ENCODE measurements around the gene ABCF1.
"Not testable (repeated sequence)": the region's sequence is repeated elsewhere in the genome, so short reads cannot be mapped to it uniquely, and the experiment has no call there.

Gene ABCF1

DNA sequence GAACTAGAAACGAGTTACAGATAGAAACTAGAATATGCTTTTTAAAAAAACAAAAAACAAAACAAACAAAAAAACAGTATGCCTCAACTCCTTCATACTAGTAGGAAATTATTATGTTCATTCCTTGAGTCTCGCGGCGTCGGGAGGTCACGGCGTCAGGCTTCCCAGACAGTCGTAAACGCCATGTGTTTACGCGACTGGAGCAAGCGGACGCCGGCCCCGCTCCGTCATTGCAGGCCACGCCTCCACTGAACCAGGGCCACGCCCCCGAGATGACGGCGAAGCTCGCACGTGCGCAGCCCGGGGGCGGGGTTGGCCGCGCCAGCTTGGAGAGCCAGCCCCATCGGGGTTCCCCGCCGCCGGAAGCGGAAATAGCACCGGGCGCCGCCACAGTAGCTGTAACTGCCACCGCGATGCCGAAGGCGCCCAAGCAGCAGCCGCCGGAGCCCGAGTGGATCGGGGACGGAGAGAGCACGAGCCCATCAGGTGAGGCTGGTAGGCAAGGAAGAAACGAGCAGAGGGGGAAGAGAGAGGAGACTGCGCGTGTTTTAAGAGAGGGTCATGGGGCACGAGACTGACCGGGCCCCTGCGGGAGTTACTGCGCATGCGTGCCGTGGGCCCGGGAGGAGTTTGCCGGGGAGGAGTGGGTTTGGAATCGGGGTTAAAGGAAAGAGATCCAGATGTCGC, at the start of gene ABCF1:
TSS of gene ABCF1 (plus strand) at position 368 of the 687 bp plus-strand sequence. CDS start at position 414, 46 bp downstream.
- DNase-seq = peak; percentile 97

DNA sequence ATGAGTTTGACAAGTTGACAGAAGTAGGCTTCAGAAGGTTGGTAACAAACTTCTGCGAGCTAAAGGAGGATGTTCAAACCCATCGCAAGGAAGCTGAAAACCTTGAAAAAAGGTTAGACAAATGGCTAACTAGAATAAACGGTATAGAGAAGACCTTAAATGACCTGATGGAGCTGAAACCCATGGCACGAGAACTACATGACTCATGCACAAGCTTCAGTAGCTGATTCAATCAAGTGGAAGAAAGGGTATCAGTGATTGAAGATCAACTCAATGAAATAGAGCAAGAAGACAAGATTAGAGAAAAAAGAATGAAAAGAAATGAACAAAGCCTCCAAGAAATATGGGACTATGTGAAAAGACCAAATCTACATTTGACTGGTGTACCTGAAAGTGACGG, 49.3 kb upstream of the ABCF1 start:
- not testable (repeated sequence) for DNase-seq

DNA sequence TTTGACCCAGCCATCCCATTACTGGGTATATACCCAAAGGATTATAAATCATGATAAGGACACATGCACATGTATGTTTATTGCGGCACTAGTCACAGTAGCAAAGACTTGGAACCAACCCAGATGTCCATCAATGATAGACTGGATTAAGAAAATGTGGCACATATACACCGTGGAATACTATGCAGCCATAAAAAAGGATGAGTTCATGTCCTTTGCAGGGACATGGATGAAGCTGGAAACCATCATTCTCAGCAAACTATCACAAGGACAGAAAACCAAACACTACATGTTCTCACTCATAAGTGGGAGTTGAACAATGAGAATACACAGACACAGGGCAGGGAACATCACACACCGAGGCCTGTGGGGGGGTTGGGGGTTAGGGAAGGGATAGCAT, 44.8 kb upstream of the ABCF1 start:
- DNase-seq = not testable (repeated sequence)

DNA sequence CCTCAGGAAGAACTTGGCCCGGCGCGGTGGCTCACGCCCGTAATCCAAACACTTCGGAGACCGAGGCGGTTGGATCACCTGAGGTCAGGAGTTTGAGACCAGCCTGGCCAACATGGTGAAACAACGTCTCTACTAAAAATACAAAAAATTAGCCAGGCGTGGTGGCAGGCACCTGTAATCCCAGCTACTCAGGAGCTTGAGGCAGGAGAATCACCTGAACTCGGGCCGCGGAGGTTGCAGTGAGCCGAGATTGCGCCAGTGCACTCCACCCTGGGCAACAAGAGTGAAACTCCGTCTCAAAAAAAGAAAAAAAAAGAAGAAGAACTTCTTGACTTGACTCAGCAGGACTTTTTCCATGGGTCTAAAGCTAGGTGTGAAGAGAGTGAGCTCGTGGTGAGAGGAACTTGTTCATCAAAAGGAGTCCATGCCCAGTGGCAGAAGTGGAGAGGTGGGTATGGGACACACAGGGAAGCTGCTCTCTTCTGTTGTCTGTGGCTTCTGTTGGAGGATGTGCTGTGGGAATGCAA, 41.8 kb upstream of the ABCF1 start:
- not testable (repeated sequence) for DNase-seq

DNA sequence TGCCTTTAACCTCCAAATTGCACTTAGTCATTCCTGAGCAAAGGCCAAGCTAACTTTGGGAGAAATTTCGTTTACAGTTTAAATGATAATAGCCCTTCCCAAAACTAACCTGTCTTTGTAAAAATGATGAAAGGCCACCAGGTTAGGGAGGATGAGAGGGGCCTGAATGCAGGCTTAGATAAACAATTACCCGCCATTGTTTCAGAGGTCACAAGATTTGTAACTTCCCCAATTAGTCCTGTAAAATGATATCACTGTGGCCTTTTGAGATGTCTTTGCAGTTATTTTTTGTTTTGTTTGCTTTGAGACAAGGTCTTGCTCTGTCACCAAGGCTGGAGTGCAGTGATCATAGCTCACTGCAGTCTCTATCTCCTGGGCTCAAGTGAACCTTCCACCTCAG, 41.2 kb upstream of the ABCF1 start:
- no peak for DNase-seq

DNA sequence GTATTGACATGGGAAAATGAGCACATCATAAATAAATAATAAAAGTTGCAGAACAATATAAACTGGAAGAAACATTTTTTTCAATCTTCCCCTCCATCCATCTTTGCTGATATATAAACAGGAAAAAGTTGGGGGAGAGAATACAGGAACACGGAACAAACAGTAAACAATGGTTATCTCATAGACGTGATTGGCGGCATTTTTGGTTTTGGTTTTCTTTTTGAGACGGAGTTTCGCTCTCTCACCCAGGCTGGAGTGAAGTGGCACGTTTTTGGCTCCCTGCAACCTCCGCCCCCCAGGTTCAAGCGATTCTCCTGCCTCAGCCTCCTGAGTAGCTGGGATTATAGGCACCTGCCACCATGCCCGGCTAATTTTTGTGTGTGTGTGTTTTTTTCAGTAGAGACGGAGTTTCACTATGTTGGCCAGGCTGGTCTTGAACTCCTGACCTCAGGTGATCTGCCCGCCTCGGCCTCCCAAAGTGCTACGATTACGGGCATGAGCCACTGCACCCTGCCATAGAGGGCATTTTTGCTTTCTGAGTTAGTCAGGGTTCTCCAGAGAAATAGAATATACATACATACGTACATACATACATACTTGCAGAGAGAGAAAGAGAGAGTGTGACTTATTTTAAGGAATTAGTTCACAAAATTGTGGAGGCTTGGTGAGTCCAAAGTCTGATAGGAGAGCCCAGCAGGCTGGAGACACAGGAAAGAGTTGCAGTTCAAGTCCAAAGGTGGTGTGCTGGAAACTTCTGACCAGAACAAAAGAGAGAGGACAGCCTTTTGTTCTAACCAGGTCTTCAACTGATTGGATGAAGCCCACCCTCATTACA, 37.6 kb upstream of the ABCF1 start:
- no peak for DNase-seq

DNA sequence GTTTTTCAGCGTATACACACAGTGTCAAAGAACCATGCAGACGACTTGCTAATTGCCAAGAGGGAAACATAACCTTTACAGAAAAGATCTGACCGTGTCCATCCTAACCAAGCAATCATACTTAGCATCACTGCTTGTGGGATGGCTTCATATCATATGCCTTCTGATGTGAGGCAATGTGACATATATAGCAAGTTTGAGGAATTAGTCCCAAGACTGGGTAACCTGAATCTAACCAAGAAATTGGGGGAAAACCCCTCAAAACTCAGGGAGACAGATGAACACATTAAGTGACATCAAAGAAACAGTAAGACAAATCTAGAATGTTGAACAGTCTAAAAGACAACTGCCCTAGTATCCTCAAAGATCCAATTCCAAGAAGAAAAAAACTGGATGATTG, 33.3 kb upstream of the ABCF1 start:
- DNase-seq = no peak

DNA sequence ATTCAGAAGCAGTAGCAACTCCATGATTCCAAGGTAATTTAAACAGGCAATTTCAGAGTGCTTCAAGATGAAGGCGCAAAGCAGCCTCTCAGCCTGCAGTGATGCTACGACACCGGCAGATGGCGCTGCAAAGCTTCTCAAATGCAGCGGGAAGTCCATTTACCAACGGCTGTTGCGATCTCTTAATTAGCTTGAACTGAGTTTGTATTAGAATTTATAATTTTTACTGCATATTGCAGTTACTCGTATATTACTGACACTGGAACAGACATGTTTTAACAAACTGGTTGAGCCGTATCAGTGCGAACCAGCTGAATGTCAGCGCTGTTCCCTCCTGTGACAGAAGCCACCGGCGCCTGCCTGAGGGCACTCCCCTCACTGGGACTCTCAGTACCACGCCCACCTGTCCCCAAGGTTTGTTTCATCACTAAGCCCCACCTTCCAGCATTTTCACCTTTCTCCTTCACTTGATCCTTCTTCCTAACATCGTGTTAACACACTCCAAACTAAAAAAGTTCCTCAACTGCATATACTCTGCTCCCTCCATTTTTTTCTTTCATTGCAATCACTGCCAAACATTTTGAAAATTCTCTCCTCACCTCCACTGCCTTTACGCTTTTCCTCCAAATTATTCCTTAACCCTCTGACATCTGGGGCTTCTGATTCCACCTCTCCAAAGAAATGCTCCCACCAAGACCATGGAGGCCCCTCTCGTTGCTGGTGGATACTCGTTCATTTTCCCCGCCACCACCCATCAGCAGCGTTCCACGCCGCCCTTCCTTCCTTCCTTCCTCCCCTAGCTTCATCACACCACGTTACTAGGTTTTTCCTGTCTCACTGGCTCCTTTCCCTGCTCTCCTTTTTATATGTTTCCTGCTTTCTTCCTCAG, 29.5 kb upstream of the ABCF1 start:
- DNase-seq = peak; percentile 59 to 87 (median 84)

DNA sequence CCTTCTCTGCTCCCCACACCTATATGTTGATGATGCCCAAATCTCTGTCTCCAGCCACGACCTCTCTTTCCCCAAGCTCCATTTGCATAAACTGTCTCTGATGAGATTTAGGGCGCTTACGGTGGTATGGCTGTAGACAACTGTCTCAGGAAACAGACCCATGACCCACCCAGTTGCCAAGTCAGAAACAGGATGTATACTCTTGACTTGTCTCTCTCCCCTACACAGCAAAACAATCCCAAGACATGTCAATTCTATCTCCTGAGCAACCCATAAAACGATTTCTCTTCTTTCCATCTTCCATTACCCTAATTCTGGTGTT, 28.9 kb upstream of the ABCF1 start:
- DNase-seq = no peak

DNA sequence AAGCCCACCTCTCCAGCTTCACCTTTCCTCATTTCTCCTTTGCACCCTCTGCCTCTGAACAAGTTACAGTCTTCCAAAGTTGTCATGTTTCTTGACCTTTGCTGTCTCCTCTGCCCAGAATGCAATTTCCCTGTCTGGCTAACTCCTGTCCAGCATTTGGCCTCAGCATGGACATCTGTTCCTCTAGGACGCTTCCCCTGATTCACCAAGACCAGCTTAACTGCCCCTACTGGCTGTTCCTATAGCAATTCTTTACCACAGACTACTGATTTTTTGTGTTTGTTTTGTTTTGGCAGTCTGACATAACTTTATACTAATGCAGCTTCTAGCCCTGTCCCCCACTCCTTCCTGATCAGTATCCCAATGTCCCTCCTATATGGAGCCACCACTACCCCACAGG, 28.3 kb upstream of the ABCF1 start:
- no peak for DNase-seq

DNA sequence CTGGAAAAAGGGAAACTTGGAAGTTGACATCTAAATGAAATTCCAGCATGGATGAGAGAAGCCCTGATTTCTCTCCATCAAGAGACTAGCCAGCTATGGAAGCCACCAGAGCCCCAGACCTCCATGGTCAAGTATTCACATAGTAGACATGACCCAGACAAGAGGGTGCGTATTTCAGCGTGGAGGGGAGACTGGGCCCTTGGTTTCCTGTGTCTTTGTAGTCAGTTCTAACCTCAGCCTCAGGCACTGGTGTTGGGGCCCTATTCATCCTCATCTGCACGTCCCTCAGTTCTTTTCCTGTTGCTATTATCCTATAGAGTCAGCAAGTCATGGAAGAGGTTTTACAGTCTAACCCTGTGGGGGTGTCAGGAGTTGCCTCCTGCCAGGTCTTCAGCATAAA, 27.4 kb upstream of the ABCF1 start:
- DNase-seq = no peak

DNA sequence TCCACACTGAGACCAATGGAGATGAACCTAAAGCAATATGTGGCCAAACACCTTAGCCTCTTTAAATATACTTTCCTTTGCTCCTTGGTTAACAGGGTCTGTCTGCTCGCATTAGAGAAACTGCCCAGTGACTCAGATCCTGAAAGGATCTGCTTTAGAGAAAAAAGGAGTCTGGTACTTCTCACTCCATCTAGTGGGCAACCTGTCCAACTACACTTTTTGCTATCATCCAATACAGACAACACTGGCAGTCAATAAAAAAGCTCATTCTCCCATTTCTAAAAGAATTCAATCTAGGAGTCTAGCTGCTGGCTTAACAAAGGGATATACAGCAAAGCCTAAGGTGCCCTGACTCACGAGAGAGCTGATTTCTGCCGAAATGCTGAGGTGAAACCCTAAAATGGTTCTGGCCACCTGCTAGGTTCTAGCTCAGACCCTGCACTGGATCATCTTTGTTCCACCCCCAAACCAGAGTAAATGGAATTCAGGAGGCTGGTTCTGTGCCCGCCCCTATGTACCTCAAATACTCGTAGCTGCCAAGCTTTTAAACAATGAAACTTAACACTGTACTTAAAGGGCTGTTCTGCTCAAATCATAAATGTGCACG, 26.5 kb upstream of the ABCF1 start:
- peak; percentile 14 to 49 (median 16) for DNase-seq

DNA sequence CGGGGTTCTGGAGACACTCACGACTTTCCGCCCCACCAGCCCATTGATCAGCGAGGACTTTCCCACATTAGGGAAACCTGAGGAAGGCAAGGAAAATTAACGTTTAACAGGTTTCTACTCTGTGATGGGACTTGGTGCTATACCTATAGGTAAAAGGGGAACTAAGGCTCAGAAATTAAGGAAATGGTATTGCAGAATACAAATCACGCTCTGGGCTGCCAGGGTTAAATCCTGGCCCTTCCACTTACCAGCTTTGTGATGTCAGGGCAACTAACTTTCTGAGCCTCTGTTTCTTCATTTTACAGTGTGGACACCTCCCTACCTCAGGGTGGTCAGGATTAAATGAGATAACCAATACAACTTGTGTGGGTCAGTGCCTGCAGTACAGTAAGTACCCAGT, 23.8 kb upstream of the ABCF1 start:
- DNase-seq = no peak

DNA sequence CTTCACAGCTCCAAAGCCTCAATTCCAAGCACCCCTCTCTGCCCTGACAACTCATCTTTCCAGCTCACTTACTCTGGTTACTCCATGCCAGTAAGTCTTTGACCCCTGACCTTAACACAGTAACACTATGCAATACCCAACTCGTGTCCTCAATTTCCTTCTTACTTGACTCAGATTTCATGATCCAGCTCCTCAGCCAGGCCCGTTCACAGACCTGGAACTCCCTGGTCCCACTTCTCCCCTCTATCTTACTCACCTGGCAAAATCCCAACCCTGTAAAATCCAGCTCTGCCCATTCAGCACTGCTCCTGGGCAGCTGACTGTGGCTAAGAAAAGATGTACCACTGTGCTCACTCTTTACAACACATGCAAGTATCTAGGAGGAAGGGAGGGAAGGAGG, 22.9 kb upstream of the ABCF1 start:
- no peak for DNase-seq

DNA sequence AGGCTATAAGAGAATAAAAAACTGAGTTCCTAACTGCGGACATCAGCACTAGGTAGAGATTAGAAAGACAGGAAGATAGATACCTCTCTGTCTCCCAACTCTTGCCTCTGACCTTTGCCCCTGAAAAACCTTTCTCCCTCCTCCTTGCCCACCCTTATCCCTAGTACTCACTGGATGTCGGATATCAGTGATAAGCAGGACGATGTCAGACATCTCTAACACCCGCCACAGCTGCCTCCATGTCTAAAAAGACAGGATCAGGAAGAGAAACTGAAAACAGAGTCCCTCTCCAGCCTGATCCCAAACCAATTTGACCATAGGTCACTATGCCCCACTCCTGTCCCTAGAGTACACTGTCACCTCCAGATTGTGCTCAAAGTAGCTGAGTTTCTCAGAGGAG, 16.8 kb upstream of the ABCF1 start:
- no peak for DNase-seq

DNA sequence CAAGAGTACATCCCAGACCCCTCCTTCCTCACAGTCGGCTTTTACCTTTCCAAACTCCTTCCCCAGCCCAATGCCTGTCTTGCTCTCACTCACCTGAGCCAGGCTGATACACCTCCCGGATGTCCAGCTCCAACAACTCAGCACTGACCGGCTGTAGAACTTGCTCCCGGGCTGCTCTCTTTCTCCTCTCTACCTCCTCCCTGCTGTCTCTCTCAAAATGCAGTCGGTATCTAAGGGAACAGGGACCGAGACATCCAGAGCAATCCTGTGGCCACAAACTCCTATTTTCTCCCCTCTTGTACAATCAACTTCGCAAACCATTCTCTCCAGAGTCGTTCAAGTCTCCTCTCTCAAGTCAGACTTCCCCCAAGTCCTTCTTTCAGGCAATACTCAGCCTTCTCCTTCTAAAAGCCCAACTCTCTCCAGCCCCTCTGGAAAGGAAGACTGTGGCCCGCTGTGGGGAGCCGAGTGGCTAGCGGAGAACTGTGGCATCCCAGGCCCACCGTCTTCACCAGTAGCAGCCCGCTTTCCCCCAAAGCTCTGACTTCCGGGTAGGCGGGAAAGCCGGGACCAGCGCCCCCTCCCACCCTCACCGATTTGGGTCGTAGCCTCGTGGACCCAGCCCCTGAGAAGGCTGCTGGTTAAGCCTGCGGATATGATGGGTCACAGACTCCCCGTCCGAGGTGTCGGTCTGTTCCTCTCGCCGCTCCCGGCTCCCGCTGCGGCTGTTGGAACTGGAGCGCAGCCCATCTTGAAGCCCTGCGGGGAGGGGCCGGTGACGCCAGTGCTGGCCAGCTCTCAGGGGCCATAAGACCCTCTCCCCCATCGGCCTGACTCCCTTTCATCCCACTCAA, 16.1 kb upstream of the ABCF1 start:
- DNase-seq = peak in 2 of 3 experiments; percentile 57 to 64

DNA sequence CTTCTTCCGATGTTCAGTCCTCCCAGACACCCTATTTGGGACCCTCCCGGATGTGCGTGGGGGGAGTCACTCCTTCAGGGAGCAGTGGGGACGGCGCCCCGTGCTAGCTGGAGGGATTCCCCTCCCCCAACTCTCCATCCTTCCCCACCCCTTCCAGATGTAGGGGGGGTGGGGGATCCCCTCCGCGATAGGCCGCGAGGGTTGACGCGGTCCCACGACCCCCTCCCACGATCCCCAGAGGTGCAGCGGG, 15.5 kb upstream of the ABCF1 start:
- peak in 1 of 3 experiments; percentile 22 for DNase-seq

DNA sequence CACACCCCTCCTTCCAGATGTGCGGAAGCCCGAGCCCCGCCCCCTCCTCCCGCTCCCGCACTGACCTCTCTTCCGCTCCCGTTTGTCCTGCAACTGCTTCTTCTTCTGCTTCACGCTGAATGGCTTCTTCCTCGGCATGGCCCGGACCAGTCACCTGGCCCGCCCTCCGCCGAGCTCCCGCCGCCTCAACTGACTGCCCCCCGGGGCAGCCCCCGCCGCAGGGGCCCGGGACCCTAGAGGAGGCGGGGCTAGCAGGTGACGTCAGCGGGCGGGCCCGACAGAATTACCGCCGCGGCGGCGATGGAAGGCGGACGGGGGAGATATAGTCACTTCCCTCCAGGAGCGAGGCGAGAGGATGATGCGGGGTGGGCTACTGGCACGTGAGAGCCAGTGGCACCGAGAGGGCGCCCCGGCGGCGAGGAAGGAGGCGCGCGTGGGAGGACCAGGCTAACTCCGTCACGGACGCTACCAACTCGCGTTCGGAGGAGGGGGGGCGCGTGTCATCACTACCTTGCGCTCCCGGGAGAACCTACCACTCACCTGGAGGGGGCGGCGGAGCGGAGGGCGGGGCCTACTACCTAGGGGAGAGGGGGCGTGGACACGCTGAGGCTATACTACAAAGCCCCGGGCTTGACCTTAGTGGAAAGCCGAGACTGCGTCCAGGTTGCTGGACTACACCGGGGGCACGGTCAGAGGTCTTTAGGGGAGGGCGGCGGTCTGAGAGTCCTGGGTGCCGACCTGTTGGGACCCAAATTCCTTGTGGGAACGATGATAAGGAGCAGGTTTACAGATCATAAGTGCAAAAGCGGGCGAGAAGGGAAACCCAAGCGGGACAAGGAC, 15.0 kb upstream of the ABCF1 start, which contains the start of gene GNL1:
TSS of gene GNL1 (minus strand) at position 424 of the 840 bp plus-strand sequence. CDS start at position 138, 286 bp downstream.
- peak; percentile 88 to 94 (median 91) for DNase-seq

DNA sequence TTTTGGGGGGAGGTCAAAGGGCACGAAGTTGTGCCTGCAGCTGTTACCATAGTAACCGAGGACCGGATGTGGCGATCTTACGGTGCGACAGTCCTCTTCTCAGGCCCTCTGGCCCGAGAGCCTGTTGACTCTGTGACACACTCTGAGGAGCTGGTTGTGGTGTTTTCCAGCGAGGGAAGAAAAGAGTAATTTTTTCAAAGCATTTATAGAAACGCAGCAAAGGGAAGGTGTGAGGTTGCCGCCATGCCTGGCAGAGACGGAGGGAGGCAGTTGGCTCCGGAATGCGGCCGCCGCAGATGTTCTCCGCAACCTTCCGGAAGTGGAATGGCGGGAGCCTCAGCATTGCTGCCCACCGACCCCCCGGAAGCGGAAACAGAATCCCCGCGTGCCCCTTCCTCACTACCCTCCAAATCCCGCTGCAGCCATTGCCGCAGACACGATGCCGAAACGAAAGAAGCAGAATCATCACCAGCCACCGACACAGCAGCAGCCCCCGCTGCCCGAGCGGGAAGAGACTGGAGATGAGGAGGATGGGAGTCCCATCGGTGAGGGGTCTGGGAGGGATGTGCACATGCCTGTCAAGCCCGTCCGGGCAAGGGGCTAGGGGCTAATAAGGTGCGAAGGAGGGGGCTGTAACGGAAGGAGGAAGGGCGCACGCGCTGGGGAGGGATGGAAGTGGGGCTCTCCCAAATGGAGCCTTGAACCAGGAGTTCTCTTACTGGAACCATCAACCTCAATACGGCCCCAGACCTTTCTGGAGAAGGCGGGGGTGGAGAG, 14.1 kb upstream of the ABCF1 start, which contains the start of gene PRR3:
TSS of gene PRR3 (plus strand) at position 390 of the 777 bp plus-strand sequence. CDS start at position 440, 50 bp downstream.
- DNase-seq = peak; percentile 87 to 96 (median 93)

DNA sequence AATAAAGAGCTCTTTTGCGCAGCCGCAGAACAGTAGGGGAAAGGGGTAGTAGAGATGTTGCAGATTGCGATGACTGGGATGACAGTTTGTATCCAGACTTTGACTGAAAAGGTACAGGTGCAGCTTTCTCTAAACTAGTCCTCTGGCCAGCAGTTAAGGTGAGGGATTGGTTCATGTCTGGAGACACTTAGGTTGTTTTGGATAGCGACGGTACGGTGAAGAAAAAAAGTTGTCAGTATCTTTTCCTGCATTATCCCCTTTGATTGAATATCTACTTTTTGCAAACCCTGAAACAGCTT, 13.6 kb upstream of the ABCF1 start:
- DNase-seq = peak in 1 of 3 experiments; percentile 37
